ENCODE measurements around the gene PDLIM1.

PDLIM1 gene

DNA sequence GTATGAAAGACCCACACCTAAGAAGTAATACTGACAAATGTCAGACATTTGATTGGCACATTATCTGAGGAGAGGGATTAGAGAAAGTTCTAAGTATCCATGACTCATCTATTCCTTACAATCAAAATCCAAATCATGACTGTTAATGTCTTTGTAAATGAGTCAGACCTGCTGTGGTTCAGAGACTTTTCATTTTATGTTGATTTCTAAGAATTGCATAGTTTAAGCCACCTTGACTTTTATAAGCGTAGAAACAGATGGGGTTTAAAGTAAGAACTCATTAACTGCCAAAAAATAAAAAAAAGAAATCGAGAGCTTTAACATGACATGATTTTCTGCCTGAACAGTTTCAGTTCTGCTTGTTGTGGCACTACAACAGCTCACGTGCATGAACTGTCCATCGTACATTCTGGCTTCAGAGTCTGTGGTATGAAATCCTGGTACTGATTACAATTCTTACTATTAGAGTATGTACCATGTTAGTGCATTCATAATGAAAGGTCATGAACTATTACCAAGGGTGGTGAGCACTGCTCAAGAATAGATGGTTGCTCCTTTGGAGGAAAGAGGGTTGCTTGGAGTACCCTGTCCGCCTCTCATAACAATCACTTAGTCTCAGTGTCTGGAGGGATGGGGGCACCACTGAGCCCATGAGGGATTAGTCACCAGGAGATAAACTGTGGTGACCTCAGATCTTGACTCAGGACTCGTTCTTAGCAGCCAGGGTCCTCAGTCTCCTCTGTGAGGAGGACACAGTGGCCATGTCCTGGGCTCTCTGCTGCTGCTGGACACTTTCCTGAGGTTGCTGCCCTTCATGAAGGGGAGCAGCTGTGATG is 54.5 kb downstream of the PDLIM1 start:
- H3K4me2 ChIP-seq (ENCODE audit: low read depth, low read length), result peak overlapping the region; percentile 30
- TF ChIP-seq, protein P1, sequence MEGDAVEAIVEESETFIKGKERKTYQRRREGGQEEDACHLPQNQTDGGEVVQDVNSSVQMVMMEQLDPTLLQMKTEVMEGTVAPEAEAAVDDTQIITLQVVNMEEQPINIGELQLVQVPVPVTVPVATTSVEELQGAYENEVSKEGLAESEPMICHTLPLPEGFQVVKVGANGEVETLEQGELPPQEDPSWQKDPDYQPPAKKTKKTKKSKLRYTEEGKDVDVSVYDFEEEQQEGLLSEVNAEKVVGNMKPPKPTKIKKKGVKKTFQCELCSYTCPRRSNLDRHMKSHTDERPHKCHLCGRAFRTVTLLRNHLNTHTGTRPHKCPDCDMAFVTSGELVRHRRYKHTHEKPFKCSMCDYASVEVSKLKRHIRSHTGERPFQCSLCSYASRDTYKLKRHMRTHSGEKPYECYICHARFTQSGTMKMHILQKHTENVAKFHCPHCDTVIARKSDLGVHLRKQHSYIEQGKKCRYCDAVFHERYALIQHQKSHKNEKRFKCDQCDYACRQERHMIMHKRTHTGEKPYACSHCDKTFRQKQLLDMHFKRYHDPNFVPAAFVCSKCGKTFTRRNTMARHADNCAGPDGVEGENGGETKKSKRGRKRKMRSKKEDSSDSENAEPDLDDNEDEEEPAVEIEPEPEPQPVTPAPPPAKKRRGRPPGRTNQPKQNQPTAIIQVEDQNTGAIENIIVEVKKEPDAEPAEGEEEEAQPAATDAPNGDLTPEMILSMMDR (IDR thresholded peaks at IDR 0.05; ENCODE audit: low read length), result no peak
- no peak for TF ChIP-seq EZH2 (optimal IDR thresholded peaks at IDR 0.05; ENCODE audit: low read depth, low read length)
- TF ChIP-seq EZH2phosphoT487 (IDR thresholded peaks at IDR 0.05; ENCODE audit: low read length), result no peak
- H3K4me1 ChIP-seq (ENCODE audit: low read length), result peaks cover 15% of the 10 kb centered on the region
- H3K36me3 ChIP-seq (replicated peaks; ENCODE audit: insufficient read depth, low read length), result peaks cover 3% of the 10 kb centered on the region; the same call in 1 of the 2 replicates
- no peaks in the 10 kb centered on the region for H3K9me2 ChIP-seq (replicated peaks; ENCODE audit: insufficient read depth, low read length)
- DNase-seq, result peak; percentile 66
- no peak overlapping the region for H3K9ac ChIP-seq (ENCODE audit: low read length)
- H3K27ac ChIP-seq (ENCODE audit: low read length), result peak overlapping the region; percentile 45; the same call in 1 of the 2 replicates
- H3K4me3 ChIP-seq (ENCODE audit: low read length), result no peak overlapping the region
- 0 out of 2 replicates have a peak, but pooled peaks cover 4% of the 10 kb centered on the region for H3F3A ChIP-seq (ENCODE audit: insufficient read depth, low read length)
- H2AFZ ChIP-seq (ENCODE audit: low read length), result no peak overlapping the region
- no peaks in the 10 kb centered on the region for H3K9me3 ChIP-seq (replicated peaks; ENCODE audit: insufficient read depth, low read length)
- no peaks in the 10 kb centered on the region for H4K20me1 ChIP-seq (ENCODE audit: insufficient read depth, low read length)
- peaks cover 6% of the 10 kb centered on the region; the same call in 1 of the 2 replicates for H3K79me2 ChIP-seq (ENCODE audit: low read length)
- no peaks in the 10 kb centered on the region for H3K27me3 ChIP-seq (replicated peaks; ENCODE audit: insufficient read depth, low read length)

DNA sequence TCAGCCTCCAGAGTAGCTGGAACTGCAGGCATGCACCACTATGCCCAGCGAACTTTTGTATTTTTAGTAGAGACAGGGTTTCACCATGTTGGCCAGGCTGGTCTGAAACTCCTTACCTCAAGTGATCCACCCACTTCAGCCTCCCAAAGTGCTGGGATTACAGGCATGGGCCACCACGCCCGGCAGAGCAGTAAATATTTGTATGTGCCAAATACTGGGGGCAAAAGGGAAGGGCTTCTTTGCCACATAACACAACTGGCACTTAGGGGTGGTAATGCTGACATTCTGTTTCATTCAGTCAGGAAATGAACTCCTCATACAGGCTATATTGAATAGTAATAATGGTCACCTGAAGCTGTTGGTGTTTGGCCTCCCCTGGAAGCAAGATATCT is 55.1 kb downstream of the PDLIM1 start:
- no peaks in the 10 kb centered on the region for H4K20me1 ChIP-seq (ENCODE audit: insufficient read depth, low read length)
- peaks cover under 1% of the 10 kb centered on the region; the same call in 1 of the 2 replicates for H3K79me2 ChIP-seq (ENCODE audit: low read length)
- peak overlapping the region; percentile 30 for H3K4me2 ChIP-seq (ENCODE audit: low read depth, low read length)
- H3K4me1 ChIP-seq (ENCODE audit: low read length), result peaks cover 15% of the 10 kb centered on the region
- no peak for TF ChIP-seq EZH2phosphoT487 (IDR thresholded peaks at IDR 0.05; ENCODE audit: low read length)
- TF ChIP-seq, protein P1 (IDR thresholded peaks at IDR 0.05; ENCODE audit: low read length), result no peak
- no peak for TF ChIP-seq EZH2 (optimal IDR thresholded peaks at IDR 0.05; ENCODE audit: low read depth, low read length)
- no peak overlapping the region for H3K9ac ChIP-seq (ENCODE audit: low read length)
- 0 out of 2 replicates have a peak, but pooled peaks cover 4% of the 10 kb centered on the region for H3F3A ChIP-seq (ENCODE audit: insufficient read depth, low read length)
- H3K27ac ChIP-seq (ENCODE audit: low read length), result peak overlapping the region; percentile 45; the same call in 1 of the 2 replicates
- H2AFZ ChIP-seq (ENCODE audit: low read length), result no peak overlapping the region
- H3K9me3 ChIP-seq (replicated peaks; ENCODE audit: insufficient read depth, low read length), result no peaks in the 10 kb centered on the region
- H3K9me2 ChIP-seq (replicated peaks; ENCODE audit: insufficient read depth, low read length), result no peaks in the 10 kb centered on the region
- no peak overlapping the region for H3K4me3 ChIP-seq (ENCODE audit: low read length)
- H3K36me3 ChIP-seq (replicated peaks; ENCODE audit: insufficient read depth, low read length), result peaks cover 3% of the 10 kb centered on the region; the same call in 1 of the 2 replicates
- DNase-seq, result no peak
- H3K27me3 ChIP-seq (replicated peaks; ENCODE audit: insufficient read depth, low read length), result no peaks in the 10 kb centered on the region

DNA sequence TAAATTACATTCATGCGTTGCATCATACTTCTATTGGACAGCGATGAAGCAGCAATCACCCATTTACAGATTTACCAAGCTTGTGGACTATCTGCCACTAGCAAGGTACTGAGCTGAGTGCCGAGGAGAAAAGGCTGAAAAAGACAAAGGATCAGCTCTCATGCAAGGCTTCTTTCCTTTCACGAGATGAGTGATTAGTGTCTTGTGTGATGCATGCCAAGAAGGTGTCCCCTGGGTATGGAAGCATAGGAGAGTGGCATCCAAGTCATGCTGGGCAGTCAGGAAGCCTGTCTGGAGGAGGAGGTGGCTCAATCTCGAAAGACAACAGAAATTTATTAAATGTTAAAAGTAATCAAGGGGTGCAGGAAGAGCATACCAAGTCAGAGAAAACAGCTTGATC is 55.9 kb downstream of the PDLIM1 start:
- Histone ChIP-seq H3K9me2 (replicated peaks; ENCODE audit: insufficient read depth, low read length) (no peaks in the 10 kb centered on the region), H3K36me3 (replicated peaks; ENCODE audit: insufficient read depth, low read length) (peaks cover 3% of the 10 kb centered on the region; the same call in 1 of the 2 replicates), H3F3A (ENCODE audit: insufficient read depth, low read length) (0 out of 2 replicates have a peak, but pooled peaks cover 4% of the 10 kb centered on the region), H3K9ac (ENCODE audit: low read length) (no peak overlapping the region), H3K27ac (ENCODE audit: low read length) (no peak overlapping the region), H3K79me2 (ENCODE audit: low read length) (no peaks in the 10 kb centered on the region; the same call in 1 of the 2 replicates), H3K4me2 (ENCODE audit: low read depth, low read length) (no peak overlapping the region), H3K4me3 (ENCODE audit: low read length) (no peak overlapping the region), H3K9me3 (replicated peaks; ENCODE audit: insufficient read depth, low read length) (no peaks in the 10 kb centered on the region), H3K4me1 (ENCODE audit: low read length) (peaks cover 15% of the 10 kb centered on the region), H4K20me1 (ENCODE audit: insufficient read depth, low read length) (no peaks in the 10 kb centered on the region), H2AFZ (ENCODE audit: low read length) (no peak overlapping the region), H3K27me3 (replicated peaks; ENCODE audit: insufficient read depth, low read length) (no peaks in the 10 kb centered on the region)
- no peak for TF ChIP-seq EZH2 (optimal IDR thresholded peaks at IDR 0.05; ENCODE audit: low read depth, low read length)
- DNase-seq, result no peak
